Activated B cell treated with CpG ODN at 0.5 μM for 24 hours (primary cell): ENCODE measurements around the gene THOP1. TPM values are rescaled to one million over a fixed set of nuclear protein-coding genes. Genes with fewer than 3 reads are reported as not detected.
A peak's percentile ranks its signal among the peaks of the same experiment; 100 is the strongest.

ENCODE experiments used
- ATAC-seq: fragments of 200-7000 bp; cut with Tn5 transposase; one replicate; pipeline ENCODE4 v1.10.0; 2021; ENCODE audit warnings: low read depth, mild to moderate bottlenecking, moderate library complexity
- CTCF ChIA-PET: fragments of 350-600 bp; sonication (Branson Sonifier 250); formaldehyde crosslinking; loops from one replicate; lab custom pipeline; 2021; ENCODE audit warnings: antibody characterized with exemption; lab: Charles Lee
- POLR2A ChIA-PET: fragments of 350-600 bp; sonication (Branson Sonifier 250); formaldehyde crosslinking; loops from one replicate; lab custom pipeline; 2021; ENCODE audit warnings: antibody characterized with exemption; lab: Charles Lee
- DNase-seq: peaks from one replicate; pipeline ENCODE4 v3.0.0; 2022
- H3K27ac Mint-ChIP-seq: one replicate; pipeline ENCODE4 v1.8.0; 2020; ENCODE audit warnings: mixed read lengths
- H3K27me3 Mint-ChIP-seq: one replicate; pipeline ENCODE4 v1.8.0; 2021; ENCODE audit warnings: mixed read lengths
- H3K36me3 Mint-ChIP-seq: one replicate; pipeline ENCODE4 v1.8.0; 2021; ENCODE audit warnings: low read depth, mixed read lengths
- H3K4me1 Mint-ChIP-seq: one replicate; pipeline ENCODE4 v1.8.0; 2021; ENCODE audit warnings: mixed read lengths
- H3K4me3 Mint-ChIP-seq: one replicate; pipeline ENCODE4 v1.8.0; 2020; ENCODE audit warnings: mild to moderate bottlenecking, mixed read lengths
- H3K9me3 Mint-ChIP-seq: one replicate; pipeline ENCODE4 v1.8.0; 2020; ENCODE audit warnings: mixed read lengths
- CTCF ChIP-seq: fragments of 200-600 bp; IDR thresholded peaks from one replicate; pipeline ENCODE4 v1.8.0; 2022; ENCODE audit warnings: antibody characterized with exemption, mild to moderate bottlenecking
- intact Hi-C: fragments of 100-400 bp; cut with micrococcal nuclease; formaldehyde crosslinking; loops from one replicate; pipeline ENCODE4 v1.15.1; 2024
- total RNA-seq: library from RNA; stranded (reverse); gene quantifications from 2 replicates; pipeline ENCODE4 v1.2.3, GENCODE V29; 2022

THOP1 gene
- total RNA-seq, 1 donor from 2014 or later: 104 TPM

GRCh38 chr19:2854849-2855248 is 69.5 kb downstream of the THOP1 start:
- H3K9me3 Mint-ChIP-seq: peaks cover 34% of the 10 kb centered on the region
- intact Hi-C loops: no loop called here

GRCh38 chr19:2856457-2857050 is 71.3 kb downstream of the THOP1 start:
- H3K4me3 Mint-ChIP-seq: peak overlapping the region; percentile 1

More at GRCh38 chr19:2854849-2855248, 69.5 kb downstream of the THOP1 start:
- ChIA-PET POLR2A (no interaction called here), CTCF (no interaction called here)
- Mint-ChIP-seq H3K27me3 (no peaks in the 10 kb centered on the region), H3K4me1 (peaks cover 23% of the 10 kb centered on the region), H3K27ac (no peak overlapping the region), H3K4me3 (no peak overlapping the region), H3K36me3 (peaks cover 63% of the 10 kb centered on the region)
- DNase-seq (no peak), ATAC-seq (no peak)
- TF ChIP-seq CTCF: no peak

GRCh38 chr19:2858864-2859263 is 73.6 kb downstream of the THOP1 start:
- no peak for TF ChIP-seq CTCF
- intact Hi-C loops: no loop called here
- Mint-ChIP-seq H3K36me3 (peaks cover 23% of the 10 kb centered on the region), H3K4me3 (no peak overlapping the region), H3K9me3 (peaks cover 15% of the 10 kb centered on the region), H3K27ac (no peak overlapping the region), H3K27me3 (peaks cover 3% of the 10 kb centered on the region), H3K4me1 (peaks cover 14% of the 10 kb centered on the region)
- POLR2A ChIA-PET: interaction anchor here (0.5 kb wide), 1 partner anchor 1450 kb away, joined by 5 read pairs; no protein-coding TSS in a partner anchor
- ATAC-seq (no peak), DNase-seq (no peak)
- CTCF ChIA-PET: no interaction called here

More at GRCh38 chr19:2856457-2857050, 71.3 kb downstream of the THOP1 start:
- peaks cover 31% of the 10 kb centered on the region for H3K9me3 Mint-ChIP-seq
- no peak for TF ChIP-seq CTCF
- peak overlapping the region; percentile 59 for H3K27ac Mint-ChIP-seq
- H3K27me3 Mint-ChIP-seq: no peaks in the 10 kb centered on the region
- DNase-seq (no peak), ATAC-seq (no peak)
- intact Hi-C loops: no loop called here
- CTCF ChIA-PET: interaction anchor here (1.0 kb wide), 1 partner anchor 28 kb away, joined by 3 read pairs; no protein-coding TSS in a partner anchor
- POLR2A ChIA-PET: interaction anchor here (0.5 to 0.7 kb wide), 2 partner anchors 31 to 264 kb away, joined by 3 read pairs; no protein-coding TSS in a partner anchor
- H3K36me3 Mint-ChIP-seq: peaks cover 46% of the 10 kb centered on the region
- H3K4me1 Mint-ChIP-seq: peaks cover 14% of the 10 kb centered on the region

DNA sequence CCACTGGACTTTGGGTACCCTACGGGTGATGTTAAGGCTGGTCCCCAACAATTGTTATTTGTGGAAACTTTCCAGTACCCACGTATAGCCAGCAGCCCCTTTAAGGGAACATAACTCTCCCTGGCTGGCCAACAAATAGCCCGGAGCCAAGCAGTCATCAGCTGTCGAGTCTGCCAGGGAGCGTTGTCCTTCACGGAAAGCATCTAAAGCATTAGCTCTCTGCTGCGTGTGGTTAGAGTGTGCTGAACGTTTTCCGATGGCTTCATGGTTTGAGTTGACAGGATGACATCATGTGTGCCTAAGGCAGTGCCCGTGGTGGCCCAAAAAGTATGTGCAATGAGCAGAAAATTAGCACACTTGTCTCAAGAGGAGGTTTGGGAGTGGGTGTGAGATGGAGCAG is 78.5 kb downstream of the THOP1 start:
- ChIA-PET CTCF (no interaction called here), POLR2A (no interaction called here)
- no peak overlapping the region for H3K27ac Mint-ChIP-seq
- no peaks in the 10 kb centered on the region for H3K9me3 Mint-ChIP-seq
- H3K4me1 Mint-ChIP-seq: no peaks in the 10 kb centered on the region
- no peak for TF ChIP-seq CTCF
- DNase-seq (no peak), ATAC-seq (no peak)
- H3K36me3 Mint-ChIP-seq: no peaks in the 10 kb centered on the region
- intact Hi-C loops: no loop called here
- peaks cover 13% of the 10 kb centered on the region for H3K27me3 Mint-ChIP-seq
- no peak overlapping the region for H3K4me3 Mint-ChIP-seq

Other genes starting within 250 kb of the THOP1 start
- gene GNG7, start 82.8 kb upstream of the THOP1 start, total RNA-seq: 34.8 and 35.4 TPM in 2 replicates
- 6.4 and 7.7 TPM in 2 replicates for gene DIRAS1, start 64.1 kb upstream of the THOP1 start, total RNA-seq
- 33.8 and 34.3 TPM in 2 replicates for gene SLC39A3, start 45.5 kb upstream of the THOP1 start, total RNA-seq
- 45.6 and 47.3 TPM in 2 replicates for gene SGTA, start 2.2 kb upstream of the THOP1 start, total RNA-seq
- gene ZNF554, start 34.4 kb downstream of the THOP1 start, total RNA-seq: 2.7 and 3.1 TPM in 2 replicates
- 7.4 and 8.4 TPM in 2 replicates for gene ZNF555, start 56.0 kb downstream of the THOP1 start, total RNA-seq
- not detected in 2 replicates for gene ZNF556, start 81.8 kb downstream of the THOP1 start, total RNA-seq
- 4.6 and 5.3 TPM in 2 replicates for gene ZNF57, start 115.4 kb downstream of the THOP1 start, total RNA-seq
- 5.2 and 6.7 TPM in 2 replicates for gene ZNF77, start 159.5 kb downstream of the THOP1 start, total RNA-seq
- 0.42 and 0.93 TPM in 2 replicates for gene TLE6, start 192.1 kb downstream of the THOP1 start, total RNA-seq
- 0.58 and 0.66 TPM in 2 replicates for gene TLE2, start 243.8 kb downstream of the THOP1 start, total RNA-seq